HepG2 (cell line): Measurements from ENCODE around the gene HOXD9. TPM values are rescaled to one million over a fixed set of nuclear protein-coding genes. Genes with fewer than 3 reads are reported as not detected.

Source experiments
- ATAC-seq: fragments of 200-7000 bp; cut with Tn5 transposase; 3 replicates; pipeline ENCODE4 v1.9.1; 2020; ENCODE audit warnings: mild to moderate bottlenecking, moderate library complexity
- BruUV-seq: library from RNA; stranded (reverse); fragments of 400-500 nt; replicated peaks from 2 replicates; lab custom pipeline; 2021; lab: Mats Ljungman, UMichigan
- CTCF ChIA-PET: fragments of 300-600 bp; formaldehyde crosslinking; extraction: SDS; loops from one replicate; lab custom pipeline; 2021; ENCODE audit warnings: low total read pairs, inconsistent platforms, low intra/inter-chr PET ratio; lab: Yijun Ruan, JAX
- POLR2A ChIA-PET: fragments of 350-600 bp; sonication (Branson Sonifier 250); formaldehyde crosslinking; loops from one replicate; lab custom pipeline; 2020; ENCODE audit warnings: antibody characterized with exemption, inconsistent platforms; lab: Yijun Ruan, JAX
- DNase-seq: peaks from one replicate; pipeline ENCODE4 v3.0.0-alpha.2; 2015; ENCODE audit warnings: low spot score
- FAIRE-seq: peaks from 3 replicates; lab custom pipeline; 2011; peaks lifted over from hg19 to GRCh38; lab: Jason Lieb, UNC
- H2AFZ ChIP-seq: one replicate; pipeline ENCODE4 v1.6.1; 2011; ENCODE audit warnings: low read length, inconsistent platforms
- H3K27ac ChIP-seq: fragments of 300-600 bp; 3 replicates; pipeline ENCODE4 v1.8.0; 2011; ENCODE audit warnings: mixed run types, mild to moderate bottlenecking, mixed read lengths, low read length, inconsistent platforms; ENCODE audit not compliant: insufficient read depth; ENCODE audit errors: extremely low read length
- H3K27me3 ChIP-seq, 2 experiments: fragments of 200-600 bp in 1 of 2; 2 replicates in 1 of 2; 3 replicates in 1 of 2; pipeline versions ENCODE4 v1.6.0 to v1.8.0; 2011; ENCODE audit warnings: low read length in 2 of 2, mild to moderate bottlenecking in 2 of 2, moderate library complexity in 2 of 2, inconsistent platforms in 1 of 2; ENCODE audit not compliant: insufficient read depth in 2 of 2, control insufficient read depth in 1 of 2
- H3K36me3 ChIP-seq, 2 experiments: fragments of 200-600 bp in 1 of 2; replicated peaks in 1 of 2; 2 replicates in 1 of 2; 3 replicates in 1 of 2; pipeline versions ENCODE4 v1.5.1 to v1.8.0; 2011; ENCODE audit warnings: low read length in 2 of 2, inconsistent platforms in 1 of 2; ENCODE audit not compliant: insufficient read depth in 2 of 2, control insufficient read depth in 1 of 2
- H3K4me1 ChIP-seq: 2 replicates; pipeline ENCODE4 v1.5.1; 2012; ENCODE audit warnings: low read length, inconsistent platforms; ENCODE audit not compliant: insufficient read depth
- H3K4me2 ChIP-seq: 2 replicates; pipeline ENCODE4 v1.6.0; 2011; ENCODE audit warnings: low read depth, low read length, inconsistent platforms
- H3K4me3 ChIP-seq, 3 experiments: fragments of 200-600 bp in 1 of 3; sonication (generic), shearing (Covaris generic) in 1 of 3; replicated peaks in 1 of 3; 2 replicates each; pipeline ENCODE4 v1.5.1; 2011 to 2016; ENCODE audit warnings: low read length in 3 of 3, inconsistent platforms in 2 of 3, low read depth in 2 of 3, mild to moderate bottlenecking in 2 of 3, control low read depth in 1 of 3, mixed read lengths in 1 of 3; ENCODE audit not compliant: insufficient read depth in 1 of 3
- H3K79me2 ChIP-seq: one replicate; pipeline ENCODE4 v1.6.1; 2011; ENCODE audit warnings: low read length, inconsistent platforms; ENCODE audit not compliant: insufficient read depth
- H3K9ac ChIP-seq: 2 replicates; pipeline ENCODE4 v1.6.0; 2011; ENCODE audit warnings: mild to moderate bottlenecking, low read depth, low read length, inconsistent platforms; ENCODE audit not compliant: insufficient read depth
- H3K9me3 ChIP-seq: 2 replicates; pipeline ENCODE4 v1.5.1; 2012; ENCODE audit warnings: mild to moderate bottlenecking, low read length
- H4K20me1 ChIP-seq: 2 replicates; pipeline ENCODE4 v1.6.0; 2011; ENCODE audit warnings: inconsistent platforms, mild to moderate bottlenecking, low read length, moderate library complexity; ENCODE audit not compliant: insufficient read depth
- ARID5B ChIP-seq: IDR thresholded peaks from 2 replicates; pipeline ENCODE4 v1.4.0; 2020; ENCODE audit warnings: mild to moderate bottlenecking, missing genetic modification reagents
- ATF4 ChIP-seq, 2 experiments: fragments of 450-650 bp in 1 of 2; sonication (generic) in 1 of 2; formaldehyde crosslinking; IDR thresholded peaks; 2 replicates each; pipeline versions ENCODE4 v1.5.0 to v1.8.0; 2020 to 2022; ENCODE audit warnings: mild to moderate bottlenecking in 1 of 2, missing genetic modification reagents in 1 of 2
- ELF4 ChIP-seq: sonication (generic); formaldehyde crosslinking; IDR thresholded peaks from 2 replicates; pipeline ENCODE4 v1.5.0; 2020; ENCODE audit warnings: missing genetic modification reagents, mild to moderate bottlenecking, moderate library complexity, borderline replicate concordance
- FOXK1 ChIP-seq: sonication (generic); formaldehyde crosslinking; IDR thresholded peaks from 2 replicates; pipeline ENCODE4 v1.4.0; 2020; ENCODE audit warnings: low read depth, missing genetic modification reagents, borderline replicate concordance
- GATAD1 ChIP-seq: IDR thresholded peaks from 2 replicates; pipeline ENCODE4 v1.6.1; 2016; ENCODE audit warnings: missing genetic modification reagents, missing compliant biosample characterization
- GTF2F1 ChIP-seq: fragments of 150-350 bp; IDR thresholded peaks from 2 replicates; pipeline ENCODE4 v1.6.1; 2014; ENCODE audit warnings: low read length
- KLF9 ChIP-seq: IDR thresholded peaks from 2 replicates; pipeline ENCODE4 v1.6.1; 2016; ENCODE audit warnings: low read depth
- MIXL1 ChIP-seq: IDR thresholded peaks from 2 replicates; pipeline ENCODE4 v1.6.1; 2016
- PCBP1 ChIP-seq: fragments of 200-400 bp; formaldehyde crosslinking; IDR thresholded peaks from 2 replicates; pipeline ENCODE4 v1.6.1; 2017; ENCODE audit warnings: mild to moderate bottlenecking, low read depth, low read length, borderline replicate concordance
- SAFB2 ChIP-seq: sonication (generic); formaldehyde crosslinking; IDR thresholded peaks from 2 replicates; pipeline ENCODE4 v1.5.1; 2020; ENCODE audit warnings: missing genetic modification reagents, low read depth, mild to moderate bottlenecking, borderline replicate concordance
- SPEN ChIP-seq: sonication (generic); formaldehyde crosslinking; IDR thresholded peaks from 2 replicates; pipeline ENCODE4 v1.5.1; 2020; ENCODE audit warnings: low read depth, mild to moderate bottlenecking, missing genetic modification reagents
- TCF12 ChIP-seq, 2 experiments: fragments of 450-650 bp in 1 of 2; sonication (generic) in 1 of 2; formaldehyde crosslinking in 1 of 2; IDR thresholded peaks; 2 replicates each; pipeline versions ENCODE4 v1.6.1 to v1.8.0; 2017 to 2022; ENCODE audit warnings: antibody characterized with exemption in 1 of 2, mild to moderate bottlenecking in 1 of 2, missing genetic modification reagents in 1 of 2, moderate library complexity in 1 of 2
- ZBTB42 ChIP-seq: sonication (generic); formaldehyde crosslinking; IDR thresholded peaks from 2 replicates; pipeline ENCODE4 v1.5.0; 2020; ENCODE audit warnings: mild to moderate bottlenecking, missing genetic modification reagents
- ZFP91 ChIP-seq: sonication (generic); formaldehyde crosslinking; IDR thresholded peaks from 2 replicates; pipeline ENCODE4 v1.9.0; 2022; ENCODE audit warnings: missing genetic modification reagents, mild to moderate bottlenecking, borderline replicate concordance
- ZNF235 ChIP-seq: sonication (generic); formaldehyde crosslinking; IDR thresholded peaks from 2 replicates; pipeline ENCODE4 v1.8.1; 2023; ENCODE audit warnings: mild to moderate bottlenecking, missing genetic modification reagents, borderline replicate concordance
- ZNF329 ChIP-seq: sonication (generic); formaldehyde crosslinking; IDR thresholded peaks from 2 replicates; pipeline ENCODE4 v1.9.0; 2021; ENCODE audit warnings: low read depth, mild to moderate bottlenecking, missing genetic modification reagents
- WGBS: methylation state at CpG from one replicate; pipeline ENCODE4 v1.1.6; 2017; ENCODE audit warnings: low lambda C conversion rate; 5-methylcytosine and 5-hydroxymethylcytosine counted together
- in situ Hi-C: cut with HindIII; loops from 2 replicates; pipeline ENCODE4 v1.10.0; 2017; ENCODE audit warnings: low pct_unique_long_range_greater_than_20kb; ENCODE audit not compliant: extremely low pct_ligation_motif_present
- intact Hi-C: fragments of 100-400 bp; cut with micrococcal nuclease; formaldehyde crosslinking; loops from one replicate; pipeline ENCODE4 v1.10.0; 2022; ENCODE audit not compliant: unreplicated experiment
- polyA plus RNA-seq, 8 experiments: library from polyadenylated mRNA; depleted of rRNA in 3 of 8; stranded (reverse) in 7 of 8; unstranded in 1 of 8; fragments of >200 nt; fragmentation: Illumina TruSeq in 4 of 8; extraction: Trizol in 4 of 8; gene quantifications; 2 replicates each; pipeline versions ENCODE4 v1.2.1 to v1.2.3, GENCODE V29; 2011 to 2016; ENCODE audit warnings: low read depth in 4 of 8, missing spikeins in 1 of 8, mixed read lengths in 1 of 8; ENCODE audit not compliant: insufficient read depth in 1 of 8
- total RNA-seq, 5 experiments: library from RNA; depleted of rRNA; stranded (reverse); fragments of >200 nt; fragmentation: Illumina TruSeq; extraction: Trizol; gene quantifications; 2 replicates each; pipeline ENCODE4 v1.2.3, GENCODE V29; 2016; ENCODE audit warnings: low read depth in 1 of 5

The HOXD9 gene
- total and polyA plus RNA-seq, 2 of the 13 experiments (the other 11 are each of a cell fraction or from before 2014, with no cell fraction given): not detected

DNA sequence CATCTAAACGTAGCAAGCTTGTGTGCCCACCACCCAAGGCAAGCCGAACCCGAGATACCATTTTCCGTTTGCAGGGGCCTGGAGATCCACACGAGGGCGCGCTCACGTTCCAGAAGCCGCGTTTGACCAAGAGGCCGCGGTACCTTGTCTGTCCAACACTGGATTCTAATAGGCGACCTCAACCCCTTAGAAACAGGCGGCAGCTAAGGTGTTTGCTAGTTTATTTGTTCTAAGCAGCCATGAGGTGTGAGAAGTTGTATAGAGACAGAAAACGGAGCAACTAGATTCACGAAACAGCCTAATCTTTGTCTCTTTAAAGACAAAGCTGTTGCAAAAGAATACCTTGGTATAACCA is 11.2 kb upstream of the HOXD9 start (continued):
- peak; percentile 16; the same call in 1 of the 2 replicates for TF ChIP-seq ARID5B
- 0 out of 2 replicates have a peak, but pooled peaks have one; percentile 18 for TF ChIP-seq GATAD1 (CRISPR knock-in tag)
- TF ChIP-seq, all 625 proteins: peak for 19

GRCh38 chr2:176111846-176112374 is 10.6 kb upstream of the HOXD9 start:
- intact Hi-C loops (loop anchor here (5.0 kb wide), 2 partner anchors 525 to 1035 kb away; no protein-coding TSS in a partner anchor), in situ Hi-C loops (no loop called here)
- Histone ChIP-seq H3K4me3 (no peak overlapping the region), H4K20me1 (no peaks in the 10 kb centered on the region), H3K27ac (no peak overlapping the region), H3K9ac (no peak overlapping the region), H3K4me1 (peaks cover 14% of the 10 kb centered on the region), H3K27me3 (peaks cover 15 to 88% of the 10 kb centered on the region in 2 experiments; a peak in 4 of 5 replicates), H3K36me3 (no peaks in the 10 kb centered on the region), H3K4me2 (no peak overlapping the region), H3K79me2 (no peaks in the 10 kb centered on the region), H3K9me3 (no peaks in the 10 kb centered on the region), H2AFZ (no peak overlapping the region)
- BruUV-seq: no TSS peak
- TF ChIP-seq TCF12 (IDR thresholded peaks at IDR 0.05) (no peak), TCF12 (CRISPR knock-in tag; IDR thresholded peaks at IDR 0.05) (no peak), ZFP91 (CRISPR knock-in tag) (no peak), ELF4 (CRISPR knock-in tag) (no peak), KLF9 (CRISPR knock-in tag) (no peak), FOXK1 (no peak), PCBP1 (no peak), ZNF329 (CRISPR knock-in tag) (no peak), SAFB2 (CRISPR knock-in tag) (no peak), GTF2F1 (no peak), ATF4 (CRISPR knock-in tag; IDR thresholded peaks at IDR 0.05) (no peak), MIXL1 (CRISPR knock-in tag) (no peak), ZBTB42 (CRISPR knock-in tag) (no peak), ZNF235 (CRISPR knock-in tag) (no peak), SPEN (no peak)
- DNase-seq (no peak), ATAC-seq (no peak), FAIRE-seq (no peak)
- ChIA-PET CTCF (no interaction called here), POLR2A (no interaction called here)
- 38% methylated on average over 21 of the region's 29 CpGs for WGBS
